BLaER1 (cell line): Measurements from ENCODE around the gene GALNT12.

Experiments used
- H3K27ac ChIP-seq: shearing (Covaris generic); formaldehyde crosslinking; 2 replicates; pipeline ENCODE4 v1.8.1; 2022
- H3K27me3 ChIP-seq: shearing (Covaris generic); formaldehyde crosslinking; 2 replicates; pipeline ENCODE4 v1.8.1; 2022
- H3K36me3 ChIP-seq: shearing (Covaris generic); formaldehyde crosslinking; 2 replicates; pipeline ENCODE4 v1.8.1; 2022
- H3K4me1 ChIP-seq: shearing (Covaris generic); formaldehyde crosslinking; 2 replicates; pipeline ENCODE4 v1.8.1; 2022
- H3K4me2 ChIP-seq: shearing (Covaris generic); formaldehyde crosslinking; 2 replicates; pipeline ENCODE4 v1.8.1; 2022
- H3K4me3 ChIP-seq: shearing (Covaris generic); formaldehyde crosslinking; 2 replicates; pipeline ENCODE4 v1.8.1; 2022
- H3K9ac ChIP-seq: shearing (Covaris generic); formaldehyde crosslinking; 2 replicates; pipeline ENCODE4 v1.8.1; 2022
- H3K9me3 ChIP-seq: shearing (Covaris generic); formaldehyde crosslinking; 2 replicates; pipeline ENCODE4 v1.8.1; 2022
- H4K20me1 ChIP-seq: shearing (Covaris generic); formaldehyde crosslinking; 2 replicates; pipeline ENCODE4 v1.8.1; 2022
- Cebpa-rat ChIP-seq: shearing (Covaris generic); IDR thresholded peaks from 2 replicates; pipeline ENCODE4 v1.8.1; 2022

The GALNT12 gene

GRCh38 chr9:98790842-98791607, 16.4 kb upstream of the GALNT12 start:
- Histone ChIP-seq H3K9ac (peak overlapping the region; percentile 28; the same call in 1 of the 2 replicates), H3K36me3 (peaks cover 43% of the 10 kb centered on the region), H3K27ac (0 out of 2 replicates have a peak overlapping the region, but pooled peaks have one; percentile 11), H4K20me1 (peaks cover 69% of the 10 kb centered on the region), H3K4me3 (no peak overlapping the region), H3K9me3 (no peaks in the 10 kb centered on the region), H3K4me2 (peak overlapping the region; percentile 39), H3K27me3 (no peaks in the 10 kb centered on the region), H3K4me1 (peaks cover 47% of the 10 kb centered on the region)
- TF ChIP-seq Cebpa-rat, result no peak

- peaks cover 67% of the 10 kb centered on the region for H4K20me1 ChIP-seq
- no peak overlapping the region for H3K4me3 ChIP-seq
- peaks cover 38% of the 10 kb centered on the region for H3K36me3 ChIP-seq
- no peaks in the 10 kb centered on the region for H3K9me3 ChIP-seq
- no peaks in the 10 kb centered on the region for H3K27me3 ChIP-seq
- TF ChIP-seq Cebpa-rat, result no peak
- H3K4me1 ChIP-seq, result peaks cover 50% of the 10 kb centered on the region
- H3K9ac ChIP-seq, result peak overlapping the region; percentile 28; the same call in 1 of the 2 replicates
- 0 out of 2 replicates have a peak overlapping the region, but pooled peaks have one; percentile 11 for H3K27ac ChIP-seq
- peak overlapping the region; percentile 39 for H3K4me2 ChIP-seq
Observed at GRCh38 chr9:98791608-98792490, 15.6 kb upstream of the GALNT12 start.

GRCh38 chr9:98793031-98793430, 14.4 kb upstream of the GALNT12 start:
- Histone ChIP-seq H3K27me3 (no peaks in the 10 kb centered on the region), H3K4me3 (no peak overlapping the region), H3K27ac (no peak overlapping the region), H3K4me1 (peaks cover 50% of the 10 kb centered on the region), H3K9me3 (peaks cover 4% of the 10 kb centered on the region), H3K4me2 (0 out of 2 replicates have a peak overlapping the region, but pooled peaks have one; percentile 25), H3K9ac (no peak overlapping the region), H4K20me1 (peaks cover 56% of the 10 kb centered on the region), H3K36me3 (peaks cover 30% of the 10 kb centered on the region)
- TF ChIP-seq Cebpa-rat, result no peak

- H3K9ac ChIP-seq, result no peak overlapping the region; the same call in 1 of the 2 replicates
- H3K27me3 ChIP-seq, result no peaks in the 10 kb centered on the region
- peak overlapping the region; percentile 91 for H3K4me2 ChIP-seq
- peak overlapping the region; percentile 94; the same call in 1 of the 2 replicates for H3K4me3 ChIP-seq
- no peak for TF ChIP-seq Cebpa-rat
- H4K20me1 ChIP-seq, result peaks cover 49% of the 10 kb centered on the region
- H3K27ac ChIP-seq, result no peak overlapping the region
- peaks cover 8% of the 10 kb centered on the region for H3K9me3 ChIP-seq
- peaks cover 50% of the 10 kb centered on the region for H3K4me1 ChIP-seq
- H3K36me3 ChIP-seq, result peaks cover 12% of the 10 kb centered on the region
Observed at GRCh38 chr9:98794802-98795201, 12.7 kb upstream of the GALNT12 start.

- Histone ChIP-seq H3K36me3 (peaks cover 6% of the 10 kb centered on the region), H3K4me2 (peak overlapping the region; percentile 91), H3K9me3 (peaks cover 8% of the 10 kb centered on the region), H3K4me1 (peaks cover 50% of the 10 kb centered on the region), H3K9ac (peak overlapping the region; percentile 89), H3K27me3 (no peaks in the 10 kb centered on the region), H3K27ac (peak overlapping the region; percentile 91), H3K4me3 (peak overlapping the region; percentile 94), H4K20me1 (peaks cover 43% of the 10 kb centered on the region)
- no peak for TF ChIP-seq Cebpa-rat
Observed at GRCh38 chr9:98795295-98795955, 12.0 kb upstream of the GALNT12 start.

GRCh38 chr9:98795970-98796363, 11.5 kb upstream of the GALNT12 start:
- H3K36me3 ChIP-seq, result 0 out of 2 replicates have a peak, but pooled peaks cover under 1% of the 10 kb centered on the region
- peaks cover 38% of the 10 kb centered on the region for H4K20me1 ChIP-seq
- H3K27ac ChIP-seq, result peak overlapping the region; percentile 91
- H3K27me3 ChIP-seq, result no peaks in the 10 kb centered on the region
- peak overlapping the region; percentile 94 for H3K4me3 ChIP-seq
- no peak for TF ChIP-seq Cebpa-rat
- peaks cover 49% of the 10 kb centered on the region for H3K4me1 ChIP-seq
- H3K9ac ChIP-seq, result peak overlapping the region; percentile 89
- H3K9me3 ChIP-seq, result peaks cover 8% of the 10 kb centered on the region
- peak overlapping the region; percentile 91 for H3K4me2 ChIP-seq

- TF ChIP-seq Cebpa-rat, result no peak
- peaks cover 32% of the 10 kb centered on the region for H4K20me1 ChIP-seq
- peak within 1 kb of the TSS; percentile 91 for H3K4me2 ChIP-seq
- H3K27ac ChIP-seq, result peak within 1 kb of the TSS; percentile 91
- H3K27me3 ChIP-seq, result no peaks in the 10 kb centered on the region
- no peaks in the 10 kb centered on the region for H3K36me3 ChIP-seq
- peaks cover 45% of the 10 kb centered on the region for H3K4me1 ChIP-seq
- peak within 1 kb of the TSS; percentile 89 for H3K9ac ChIP-seq
- H3K4me3 ChIP-seq, result peak within 1 kb of the TSS; percentile 94
- H3K9me3 ChIP-seq, result peaks cover 8% of the 10 kb centered on the region
Observed at GRCh38 chr9:98796364-98797101, 10.9 kb upstream of the GALNT12 start, which contains the start of gene ANKS6. ANKS6 (minus strand) TSS chr9:98796555; CDS start chr9:98796491, 64 bp downstream.

- peaks cover 23% of the 10 kb centered on the region for H4K20me1 ChIP-seq
- peaks cover 8% of the 10 kb centered on the region for H3K9me3 ChIP-seq
- peaks cover 41% of the 10 kb centered on the region for H3K4me1 ChIP-seq
- no peak overlapping the region for H3K4me3 ChIP-seq
- no peaks in the 10 kb centered on the region for H3K27me3 ChIP-seq
- H3K4me2 ChIP-seq, result no peak overlapping the region
- no peak overlapping the region for H3K9ac ChIP-seq
- no peak overlapping the region for H3K27ac ChIP-seq
- TF ChIP-seq Cebpa-rat, result no peak
- no peaks in the 10 kb centered on the region for H3K36me3 ChIP-seq
Observed at GRCh38 chr9:98797491-98797890, 10.0 kb upstream of the GALNT12 start.

GRCh38 chr9:98798254-98798653, 9.2 kb upstream of the GALNT12 start:
- Histone ChIP-seq H3K4me3 (no peak overlapping the region), H3K36me3 (no peaks in the 10 kb centered on the region), H3K9me3 (peaks cover 8% of the 10 kb centered on the region), H3K9ac (no peak overlapping the region), H3K27ac (no peak overlapping the region), H3K4me1 (peaks cover 34% of the 10 kb centered on the region), H3K27me3 (no peaks in the 10 kb centered on the region), H4K20me1 (peaks cover 16% of the 10 kb centered on the region), H3K4me2 (no peak overlapping the region)
- TF ChIP-seq Cebpa-rat, result no peak
